Measurements from ENCODE around the gene LRPAP1. TPM values are rescaled to one million over a fixed set of nuclear protein-coding genes. Genes with fewer than 3 reads are reported as not detected.

LRPAP1 gene
- total RNA-seq, 1 experiment from 2014 or later, result 126 TPM

GRCh38 chr4:3518941-3519340, 13.3 kb downstream of the LRPAP1 start:
- intact Hi-C loops (cut with micrococcal nuclease; ENCODE audit: unreplicated experiment), result no loop called here
- TF ChIP-seq EZH2 (IDR thresholded peaks at IDR 0.05; ENCODE audit: low read depth) (no peak), CTCF (conservative IDR thresholded peaks at IDR 0.05) (no peak)
- Histone ChIP-seq H3K9me2 (ENCODE audit: insufficient read depth) (no peaks in the 10 kb centered on the region), H3K27me3 (ENCODE audit: insufficient read depth, low read depth) (no peaks in the 10 kb centered on the region), H3K79me2 (ENCODE audit: low read depth) (no peaks in the 10 kb centered on the region), H3K4me2 (no peak overlapping the region), H3F3A (ENCODE audit: insufficient read depth, low read depth) (no peaks in the 10 kb centered on the region), H3K36me3 (ENCODE audit: low read depth) (no peaks in the 10 kb centered on the region), H3K4me3 (no peak overlapping the region), H2AFZ (no peak overlapping the region), H3K27ac (no peak overlapping the region), H3K4me1 (replicated peaks; ENCODE audit: insufficient read depth) (no peaks in the 10 kb centered on the region), H4K20me1 (ENCODE audit: insufficient read depth) (no peaks in the 10 kb centered on the region), H3K9me3 (ENCODE audit: insufficient read depth, low read depth) (no peaks in the 10 kb centered on the region)
- ChIA-PET POLR2A (ENCODE audit: unreplicated experiment) (no interaction called here), CTCF (no interaction called here)
- DNase-seq, result no peak
- no TSS peak for BruUV-seq (replicated peaks)

GRCh38 chr4:3518511-3518880, 13.7 kb downstream of the LRPAP1 start:
- POLR2A ChIA-PET (ENCODE audit: unreplicated experiment), result no interaction called here
- no TSS peak for BruUV-seq (replicated peaks)
- Histone ChIP-seq H4K20me1 (ENCODE audit: insufficient read depth) (no peaks in the 10 kb centered on the region), H3K9me2 (ENCODE audit: insufficient read depth) (no peaks in the 10 kb centered on the region), H3K27ac (no peak overlapping the region), H3K36me3 (ENCODE audit: low read depth) (no peaks in the 10 kb centered on the region), H3K4me1 (replicated peaks; ENCODE audit: insufficient read depth) (no peaks in the 10 kb centered on the region), H3K4me3 (no peak overlapping the region), H3K9me3 (ENCODE audit: insufficient read depth, low read depth) (no peaks in the 10 kb centered on the region), H3K79me2 (ENCODE audit: low read depth) (no peaks in the 10 kb centered on the region), H3K4me2 (no peak overlapping the region), H3F3A (ENCODE audit: insufficient read depth, low read depth) (no peaks in the 10 kb centered on the region), H2AFZ (no peak overlapping the region), H3K27me3 (ENCODE audit: insufficient read depth, low read depth) (no peaks in the 10 kb centered on the region)
- intact Hi-C loops (cut with micrococcal nuclease; ENCODE audit: unreplicated experiment), result no loop called here
- no peak for DNase-seq
- TF ChIP-seq EZH2 (IDR thresholded peaks at IDR 0.05; ENCODE audit: low read depth) (no peak), CTCF (conservative IDR thresholded peaks at IDR 0.05) (no peak)
- CTCF ChIA-PET, result no interaction called here

GRCh38 chr4:3517731-3518510, 14.3 kb downstream of the LRPAP1 start:
- Histone ChIP-seq H3K4me3 (no peak overlapping the region), H3K36me3 (ENCODE audit: low read depth) (no peaks in the 10 kb centered on the region), H3F3A (ENCODE audit: insufficient read depth, low read depth) (no peaks in the 10 kb centered on the region), H3K4me1 (replicated peaks; ENCODE audit: insufficient read depth) (no peaks in the 10 kb centered on the region), H3K9me2 (ENCODE audit: insufficient read depth) (no peaks in the 10 kb centered on the region), H3K9me3 (ENCODE audit: insufficient read depth, low read depth) (no peaks in the 10 kb centered on the region), H3K27ac (no peak overlapping the region), H3K4me2 (no peak overlapping the region), H2AFZ (no peak overlapping the region), H3K79me2 (ENCODE audit: low read depth) (no peaks in the 10 kb centered on the region), H4K20me1 (ENCODE audit: insufficient read depth) (no peaks in the 10 kb centered on the region), H3K27me3 (ENCODE audit: insufficient read depth, low read depth) (no peaks in the 10 kb centered on the region)
- TF ChIP-seq CTCF (conservative IDR thresholded peaks at IDR 0.05) (no peak), EZH2 (IDR thresholded peaks at IDR 0.05; ENCODE audit: low read depth) (no peak)
- POLR2A ChIA-PET (ENCODE audit: unreplicated experiment), result no interaction called here
- intact Hi-C loops (cut with micrococcal nuclease; ENCODE audit: unreplicated experiment), result no loop called here
- CTCF ChIA-PET, result no interaction called here
- no peak for DNase-seq
- no TSS peak for BruUV-seq (replicated peaks)

Data from PC-9 (cell line).